K562 (cell line): ENCODE data around the gene TCF25. TPM values are rescaled to one million over a fixed set of nuclear protein-coding genes. Genes with fewer than 3 reads are reported as not detected.

Experiments
- BMI1 ChIP-seq: fragments of 150-350 bp; IDR thresholded peaks from 2 replicates; pipeline ENCODE4 v1.6.1; 2014; ENCODE audit warnings: low read length
- CBFA2T3 ChIP-seq: fragments of 450-650 bp; IDR thresholded peaks from 2 replicates; pipeline ENCODE4 v1.6.1; 2017
- DPF2 ChIP-seq: fragments of 450-650 bp; IDR thresholded peaks from 2 replicates; pipeline ENCODE4 v1.6.1; 2016
- E2F5 ChIP-seq: sonication (generic); formaldehyde crosslinking; IDR thresholded peaks from 2 replicates; pipeline ENCODE4 v1.8.0; 2022; ENCODE audit warnings: mild to moderate bottlenecking, missing genetic modification reagents
- HES1 ChIP-seq: fragments of 450-650 bp; IDR thresholded peaks from 2 replicates; pipeline ENCODE4 v1.6.1; 2016; ENCODE audit warnings: low read depth, mild to moderate bottlenecking, moderate library complexity
- HMGN3 ChIP-seq: IDR thresholded peaks from 2 replicates; pipeline ENCODE4 v1.6.1; 2011; ENCODE audit warnings: borderline replicate concordance, low read depth, mild to moderate bottlenecking, mixed read lengths, low read length; ENCODE audit not compliant: insufficient read length; ENCODE audit errors: extremely low read depth
- NCOA6 ChIP-seq: fragments of 450-650 bp; IDR thresholded peaks from 2 replicates; pipeline ENCODE4 v1.6.1; 2017; ENCODE audit warnings: mild to moderate bottlenecking
- NFYB ChIP-seq: IDR thresholded peaks from 2 replicates; pipeline ENCODE4 v1.6.1; 2011; ENCODE audit warnings: mild to moderate bottlenecking, moderate library complexity; ENCODE audit not compliant: insufficient read length; ENCODE audit errors: extremely low read depth
- POLR2G ChIP-seq: fragments of 200-400 bp; formaldehyde crosslinking; IDR thresholded peaks from 2 replicates; pipeline ENCODE4 v1.6.1; 2017; ENCODE audit warnings: low read depth, mild to moderate bottlenecking, antibody characterized with exemption, low read length, moderate library complexity
- POLR2H ChIP-seq: IDR thresholded peaks from 2 replicates; pipeline ENCODE4 v1.6.1; 2016; ENCODE audit warnings: missing genetic modification characterization, low read depth, mild to moderate bottlenecking, control low read depth, missing compliant biosample characterization, moderate library complexity
- SRSF9 ChIP-seq: fragments of 200-400 bp; formaldehyde crosslinking; IDR thresholded peaks from 2 replicates; pipeline ENCODE4 v1.6.1; 2017; ENCODE audit warnings: low read depth, low read length, borderline replicate concordance
- TCF7 ChIP-seq: sonication (generic); IDR thresholded peaks from 2 replicates; pipeline ENCODE4 v1.6.1; 2016; ENCODE audit warnings: antibody characterized with exemption, borderline replicate concordance
- THAP12 ChIP-seq: fragments of 250-450 bp; sonication (Bioruptor Pico); IDR thresholded peaks from 2 replicates; pipeline ENCODE4 v1.9.0; 2021; ENCODE audit warnings: mild to moderate bottlenecking, inconsistent platforms
- XRCC5 ChIP-seq: fragments of 200-400 bp; formaldehyde crosslinking; IDR thresholded peaks from 2 replicates; pipeline ENCODE4 v1.6.1; 2017; ENCODE audit warnings: low read depth, mild to moderate bottlenecking, low read length
- ZNF79 ChIP-seq: fragments of 250-450 bp; sonication (Bioruptor Pico); IDR thresholded peaks from 2 replicates; pipeline ENCODE4 v1.4.0; 2020; ENCODE audit warnings: low read depth, mild to moderate bottlenecking, moderate library complexity
- polyA plus RNA-seq, 8 experiments: library from polyadenylated mRNA; depleted of rRNA in 4 of 8; stranded (reverse) in 5 of 8; unstranded in 3 of 8; fragments of >200 nt; fragmentation: Nextera tagmentation in 2 of 8; fragmentation: Illumina TruSeq in 1 of 8; extraction: Ambion mirVana in 2 of 8; extraction: Trizol in 1 of 8; gene quantifications; 2 replicates each; pipeline versions ENCODE4 v1.2.1 to v1.2.3, GENCODE V29; 2011 to 2014; ENCODE audit warnings: inconsistent platforms in 1 of 8, missing spikeins in 1 of 8
- total RNA-seq, 7 experiments: library from RNA; depleted of rRNA in 6 of 7; stranded (reverse); fragments of >200 nt in 6 of 7; fragmentation: Illumina TruSeq in 2 of 7; extraction: Trizol in 2 of 7; gene quantifications; 2 replicates each; pipeline versions ENCODE4 v1.2.1 to v1.2.3, GENCODE V29; 2011 to 2021; ENCODE audit warnings: low replicate concordance in 1 of 7

TCF25 gene
- total and polyA plus RNA-seq, 9 of the 15 experiments (the other 6 are each of a cell fraction or from before 2014, with no cell fraction given), result 9.0 to 154 (median 83.8) TPM

GRCh38 chr16:89904606-89905510 lies 31.5 kb downstream of the TCF25 start (continued):
- no peak for TF ChIP-seq POLR2H (tag)
- TF ChIP-seq THAP12 (CRISPR knock-in tag), result no peak
- peak; percentile 11 for TF ChIP-seq HMGN3
- no peak for TF ChIP-seq HES1
- TF ChIP-seq NCOA6, result no peak
- no peak for TF ChIP-seq XRCC5
- TF ChIP-seq CBFA2T3, result no peak
- peak; percentile 62; the same call in 1 of the 2 replicates for TF ChIP-seq POLR2G
- no peak for TF ChIP-seq E2F5 (CRISPR knock-in tag)
- TF ChIP-seq BMI1, result no peak
- no peak for TF ChIP-seq SRSF9
- TF ChIP-seq TCF7, result no peak
- no peak for TF ChIP-seq NFYB
- TF ChIP-seq DPF2, result no peak
- no peak for TF ChIP-seq ZNF79 (CRISPR knock-in tag)
